ENCODE results near the gene SMIM43. TPM values are rescaled to one million over a fixed set of nuclear protein-coding genes. Genes with fewer than 3 reads are reported as not detected.

Gene SMIM43
- total and polyA plus RNA-seq, 2 donors (not counting 3 experiments of a cell fraction or from before 2014, with no cell fraction given) = 0.18 TPM; not detected in 1

GRCh38 chr4:121776610-121777401 lies 11.8 kb upstream of the SMIM43 start:
- ChIA-PET POLR2A (no interaction called here), CTCF (interaction anchor here (0.9 to 1.1 kb wide), 4 partner anchors 10 to 123 kb away, joined by 3 read pairs; no protein-coding TSS in a partner anchor)
- dilution Hi-C loops (cut with MboI; ENCODE audit: extremely low pct_ligation_motif_present, low sequenced_read_pairs) = no loop called here
- DNase-seq (ENCODE audit: low read depth, low spot score) = no peak
- no peak overlapping the region for H2AFZ ChIP-seq (ENCODE audit: low read depth, low read length)
- H3K4me2 ChIP-seq (ENCODE audit: insufficient read depth, low read length) = no peak overlapping the region
- no peaks in the 10 kb centered on the region for H3K36me3 ChIP-seq (ENCODE audit: control insufficient read depth in 2 of 2, extremely low read depth in 1 of 2, insufficient read depth in 2 of 2, low read length in 2 of 2)
- no peaks in the 10 kb centered on the region for H4K20me1 ChIP-seq (replicated peaks; ENCODE audit: control insufficient read depth, extremely low read depth, insufficient read depth, low read length)
- peaks cover 6 to 36% of the 10 kb centered on the region in 2 experiments for H3K27me3 ChIP-seq (ENCODE audit: control insufficient read depth in 2 of 2, insufficient read depth in 2 of 2, low read length in 2 of 2)
- no peak overlapping the region for H3K27ac ChIP-seq (ENCODE audit: insufficient read depth, low read depth, low read length)
- H3K4me1 ChIP-seq (ENCODE audit: control insufficient read depth, extremely low read depth, insufficient read depth, low read length) = no peaks in the 10 kb centered on the region
- no peaks in the 10 kb centered on the region for H3K79me2 ChIP-seq (ENCODE audit: control insufficient read depth, insufficient read depth, low read length)
- H3K9ac ChIP-seq (replicated peaks; ENCODE audit: extremely low read depth, insufficient read depth, low read length) = no peak overlapping the region
- H3K4me3 ChIP-seq (replicated peaks in 1 of 3; ENCODE audit: insufficient read depth in 1 of 3, low read depth in 1 of 3, low read length in 3 of 3) = no peak overlapping the region
- no peaks in the 10 kb centered on the region for H3K9me3 ChIP-seq (replicated peaks; ENCODE audit: control insufficient read depth, insufficient read depth, low read length)
- H3K9me1 ChIP-seq (replicated peaks; ENCODE audit: control insufficient read depth, extremely low read depth, insufficient read depth, low read length) = no peaks in the 10 kb centered on the region
- no peak for TF ChIP-seq CTCF (IDR thresholded peaks at IDR 0.05; ENCODE audit: extremely low read depth in 1 of 2, insufficient read depth in 1 of 2, low read depth in 1 of 2, low read length in 2 of 2)
- no peak for TF ChIP-seq MAX (IDR thresholded peaks at IDR 0.05; ENCODE audit: insufficient read depth, insufficient read length)
- TF ChIP-seq POLR2AphosphoS5 (IDR thresholded peaks at IDR 0.05; ENCODE audit: insufficient read depth, low read depth, low read length) = no peak
- no peak for TF ChIP-seq POLR2A (IDR thresholded peaks at IDR 0.05; ENCODE audit: low read depth, low read length)
- no peak for FAIRE-seq
- BruUV-seq (replicated peaks) = no TSS peak
- intact Hi-C loops (cut with micrococcal nuclease) = no loop called here

- no peaks in the 10 kb centered on the region for H3K4me1 ChIP-seq (ENCODE audit: control insufficient read depth, extremely low read depth, insufficient read depth, low read length)
- BruUV-seq (replicated peaks) = no TSS peak
Measured at GRCh38 chr4:121773883-121774282, 8.9 kb upstream of the SMIM43 start.

More at GRCh38 chr4:121773883-121774282, 8.9 kb upstream of the SMIM43 start:
- Histone ChIP-seq H3K4me2 (ENCODE audit: insufficient read depth, low read length) (no peak overlapping the region), H3K9me1 (replicated peaks; ENCODE audit: control insufficient read depth, extremely low read depth, insufficient read depth, low read length) (no peaks in the 10 kb centered on the region), H3K9me3 (replicated peaks; ENCODE audit: control insufficient read depth, insufficient read depth, low read length) (no peaks in the 10 kb centered on the region), H4K20me1 (replicated peaks; ENCODE audit: control insufficient read depth, extremely low read depth, insufficient read depth, low read length) (no peaks in the 10 kb centered on the region), H3K27me3 (ENCODE audit: control insufficient read depth in 2 of 2, insufficient read depth in 2 of 2, low read length in 2 of 2) (peaks cover 23 to 35% of the 10 kb centered on the region in 2 experiments), H2AFZ (ENCODE audit: low read depth, low read length) (no peak overlapping the region), H3K4me3 (replicated peaks in 1 of 3; ENCODE audit: insufficient read depth in 1 of 3, low read depth in 1 of 3, low read length in 3 of 3) (no peak overlapping the region), H3K9ac (replicated peaks; ENCODE audit: extremely low read depth, insufficient read depth, low read length) (no peak overlapping the region), H3K36me3 (ENCODE audit: control insufficient read depth in 2 of 2, extremely low read depth in 1 of 2, insufficient read depth in 2 of 2, low read length in 2 of 2) (no peaks in the 10 kb centered on the region), H3K27ac (ENCODE audit: insufficient read depth, low read depth, low read length) (no peak overlapping the region), H3K79me2 (ENCODE audit: control insufficient read depth, insufficient read depth, low read length) (no peaks in the 10 kb centered on the region)
- TF ChIP-seq JUN (IDR thresholded peaks at IDR 0.05; ENCODE audit: borderline replicate concordance, insufficient read depth, insufficient read length, low read depth) = no peak
- no peak for TF ChIP-seq MYC (IDR thresholded peaks at IDR 0.05; ENCODE audit: low read depth, low read length)
- no peak for TF ChIP-seq GATA2 (IDR thresholded peaks at IDR 0.05; ENCODE audit: insufficient read depth, insufficient read length, low read depth, low read length)
- TF ChIP-seq POLR2A (IDR thresholded peaks at IDR 0.05; ENCODE audit: low read depth, low read length) = no peak
- TF ChIP-seq EZH2 (IDR thresholded peaks at IDR 0.05; ENCODE audit: borderline replicate concordance, low read depth, low read length, severe bottlenecking) = no peak
- TF ChIP-seq CTCF (IDR thresholded peaks at IDR 0.05; ENCODE audit: extremely low read depth in 1 of 2, insufficient read depth in 1 of 2, low read depth in 1 of 2, low read length in 2 of 2) = no peak
- no peak for TF ChIP-seq FOS (IDR thresholded peaks at IDR 0.05; ENCODE audit: borderline replicate concordance, insufficient read depth, low read length)
- no peak for TF ChIP-seq POLR2AphosphoS5 (IDR thresholded peaks at IDR 0.05; ENCODE audit: insufficient read depth, low read depth, low read length)
- no peak for TF ChIP-seq MAX (IDR thresholded peaks at IDR 0.05; ENCODE audit: insufficient read depth, insufficient read length)
- no peak for FAIRE-seq
- POLR2A ChIA-PET = no interaction called here
- dilution Hi-C loops (cut with MboI; ENCODE audit: extremely low pct_ligation_motif_present, low sequenced_read_pairs) (no loop called here), intact Hi-C loops (cut with micrococcal nuclease) (no loop called here)
- DNase-seq (ENCODE audit: low read depth, low spot score) = no peak
- CTCF ChIA-PET = no interaction called here

Data from endothelial cell of umbilical vein (primary cell).